IMR-90 (cell line): ENCODE results near the gene PAK5. TPM values are rescaled to one million over a fixed set of nuclear protein-coding genes. Genes with fewer than 3 reads are reported as not detected.

Experiments used
- ATAC-seq: fragments of 200-7000 bp; cut with Tn5 transposase; 2 replicates; pipeline ENCODE4 v1.9.1; 2020; ENCODE audit warnings: low read depth, mild to moderate bottlenecking, moderate library complexity
- BruUV-seq: library from RNA; stranded (reverse); fragments of 400-500 nt; replicated peaks from 2 replicates; lab custom pipeline; 2021; lab: Mats Ljungman, UMichigan
- CTCF ChIA-PET: fragments of 300-600 bp; formaldehyde crosslinking; extraction: SDS; loops from one replicate; lab custom pipeline; 2021; ENCODE audit warnings: antibody characterized with exemption; lab: Yijun Ruan, JAX
- POLR2A ChIA-PET: fragments of 300-600 bp; sonication (Branson Sonifier 250); formaldehyde crosslinking; loops from one replicate; lab custom pipeline; 2022; ENCODE audit warnings: antibody characterized with exemption; ENCODE audit not compliant: unreplicated experiment; lab: Charles Lee
- DNase-seq: peaks from one replicate; pipeline ENCODE4 v3.0.0; 2013
- H2AFZ ChIP-seq: replicated peaks from 2 replicates; pipeline ENCODE3; 2013; ENCODE audit warnings: low read length, mild to moderate bottlenecking; ENCODE audit not compliant: poor library complexity
- H2AK5ac ChIP-seq: 2 replicates; pipeline ENCODE4 v1.6.1; 2013; ENCODE audit warnings: low read depth, low read length, inconsistent platforms
- H2AK9ac ChIP-seq: replicated peaks from 2 replicates; pipeline ENCODE3; 2013; ENCODE audit warnings: mild to moderate bottlenecking, low read depth, low read length, moderate library complexity; ENCODE audit not compliant: poor library complexity
- H2BK120ac ChIP-seq: 2 replicates; pipeline ENCODE4 v1.6.1; 2013; ENCODE audit warnings: low read depth, low read length, inconsistent platforms
- H2BK15ac ChIP-seq: 3 replicates; pipeline ENCODE4 v1.6.1; 2013; ENCODE audit warnings: low read depth, low read length, inconsistent platforms
- H2BK20ac ChIP-seq: 2 replicates; pipeline ENCODE4 v1.6.1; 2013; ENCODE audit warnings: low read depth, mild to moderate bottlenecking, inconsistent platforms, low read length, moderate library complexity
- H2BK5ac ChIP-seq: 2 replicates; pipeline ENCODE4 v1.6.1; 2013; ENCODE audit warnings: mild to moderate bottlenecking, low read depth, low read length, inconsistent platforms; ENCODE audit not compliant: poor library complexity, severe bottlenecking
- H3K14ac ChIP-seq: replicated peaks from 2 replicates; pipeline ENCODE4 v1.6.1; 2013; ENCODE audit warnings: low read depth, low read length, inconsistent platforms
- H3K18ac ChIP-seq: 2 replicates; pipeline ENCODE4 v1.6.1; 2013; ENCODE audit warnings: low read depth, low read length, control low read depth
- H3K23ac ChIP-seq: 2 replicates; pipeline ENCODE4 v1.6.1; 2013; ENCODE audit warnings: low read depth, low read length, inconsistent platforms
- H3K27ac ChIP-seq: 2 replicates; pipeline ENCODE4 v1.5.1; 2013; ENCODE audit warnings: mild to moderate bottlenecking, control low read depth, low read length; ENCODE audit not compliant: insufficient read depth
- H3K27me3 ChIP-seq: 2 replicates; pipeline ENCODE4 v1.6.1; 2013; ENCODE audit warnings: low read length; ENCODE audit not compliant: control insufficient read depth, insufficient read depth
- H3K36me3 ChIP-seq: 2 replicates; pipeline ENCODE4 v1.6.1; 2013; ENCODE audit warnings: low read length, mixed read lengths; ENCODE audit not compliant: control insufficient read depth, insufficient read depth
- H3K4ac ChIP-seq: 2 replicates; pipeline ENCODE4 v1.6.1; 2013; ENCODE audit warnings: low read depth, low read length, inconsistent platforms
- H3K4me1 ChIP-seq: 2 replicates; pipeline ENCODE4 v1.6.1; 2013; ENCODE audit warnings: low read length, mixed read lengths; ENCODE audit not compliant: control insufficient read depth, insufficient read depth
- H3K4me2 ChIP-seq: 2 replicates; pipeline ENCODE4 v1.6.1; 2013; ENCODE audit warnings: low read depth, mild to moderate bottlenecking, control low read depth, low read length, moderate library complexity
- H3K4me3 ChIP-seq: 2 replicates; pipeline ENCODE4 v1.5.1; 2013; ENCODE audit warnings: low read depth, mild to moderate bottlenecking, control low read depth, low read length, moderate library complexity; ENCODE audit not compliant: insufficient read depth
- H3K56ac ChIP-seq: 2 replicates; pipeline ENCODE4 v1.6.1; 2013; ENCODE audit warnings: low read length, inconsistent platforms; ENCODE audit not compliant: insufficient read depth; ENCODE audit errors: extremely low read depth
- H3K79me1 ChIP-seq, 2 experiments: 2 replicates each; pipeline ENCODE4 v1.6.1; 2013; ENCODE audit warnings: low read length in 2 of 2, inconsistent platforms in 1 of 2, low read depth in 1 of 2
- H3K9ac ChIP-seq: 2 replicates; pipeline ENCODE4 v1.6.1; 2013; ENCODE audit warnings: low read depth, low read length, control low read depth
- H3K9me1 ChIP-seq: 2 replicates; pipeline ENCODE4 v1.6.1; 2013; ENCODE audit warnings: low read length, inconsistent platforms; ENCODE audit not compliant: insufficient read depth
- H3K9me3 ChIP-seq: 2 replicates; pipeline ENCODE4 v1.6.1; 2013; ENCODE audit warnings: low read length; ENCODE audit not compliant: control insufficient read depth, insufficient read depth
- H4K20me1 ChIP-seq: 2 replicates; pipeline ENCODE4 v1.6.1; 2013; ENCODE audit warnings: low read length, inconsistent platforms; ENCODE audit not compliant: insufficient read depth
- H4K5ac ChIP-seq: 2 replicates; pipeline ENCODE4 v1.6.1; 2013; ENCODE audit warnings: mild to moderate bottlenecking, low read depth, low read length, control low read depth
- H4K8ac ChIP-seq, 2 experiments: 2 replicates each; pipeline ENCODE4 v1.6.1; 2013; ENCODE audit warnings: low read depth in 2 of 2, low read length in 2 of 2, control low read depth in 1 of 2, inconsistent platforms in 1 of 2
- H4K91ac ChIP-seq: 2 replicates; pipeline ENCODE4 v1.6.1; 2013; ENCODE audit warnings: low read depth, low read length, inconsistent platforms; ENCODE audit not compliant: insufficient read depth
- BHLHE40 ChIP-seq: fragments of 150-350 bp; IDR thresholded peaks from 2 replicates; pipeline ENCODE4 v1.6.1; 2016; ENCODE audit warnings: mild to moderate bottlenecking, low read depth, low read length
- CEBPB ChIP-seq: IDR thresholded peaks from 2 replicates; pipeline ENCODE4 v1.6.1; 2012; ENCODE audit warnings: low read depth, low read length, improper control_type of control experiment
- FOS ChIP-seq: fragments of 150-350 bp; IDR thresholded peaks from 2 replicates; pipeline ENCODE4 v1.6.1; 2016; ENCODE audit warnings: low read depth, low read length
- MAFK ChIP-seq: IDR thresholded peaks from 2 replicates; pipeline ENCODE4 v1.6.1; 2012; ENCODE audit warnings: low read depth, low read length, improper control_type of control experiment
- MAZ ChIP-seq: IDR thresholded peaks from 2 replicates; pipeline ENCODE4 v1.6.1; 2012; ENCODE audit warnings: low read depth, mild to moderate bottlenecking, low read length, improper control_type of control experiment, moderate library complexity, borderline replicate concordance
- MXI1 ChIP-seq: IDR thresholded peaks from 2 replicates; pipeline ENCODE4 v1.6.1; 2012; ENCODE audit warnings: low read depth, mild to moderate bottlenecking, low read length, moderate library complexity, borderline replicate concordance
- NFE2L2 ChIP-seq: fragments of 150-350 bp; IDR thresholded peaks from 2 replicates; pipeline ENCODE4 v1.6.1; 2016; ENCODE audit warnings: low read depth, mild to moderate bottlenecking, low read length
- POLR2A ChIP-seq: IDR thresholded peaks from 2 replicates; pipeline ENCODE4 v1.6.1; 2012; ENCODE audit warnings: mild to moderate bottlenecking, low read depth, low read length
- RAD21 ChIP-seq: IDR thresholded peaks from 2 replicates; pipeline ENCODE4 v1.6.1; 2012; ENCODE audit warnings: low read length, improper control_type of control experiment
- RCOR1 ChIP-seq: IDR thresholded peaks from 2 replicates; pipeline ENCODE4 v1.6.1; 2012; ENCODE audit warnings: mild to moderate bottlenecking, low read length, improper control_type of control experiment; ENCODE audit not compliant: insufficient replicate concordance
- RFX5 ChIP-seq: IDR thresholded peaks from 2 replicates; pipeline ENCODE4 v1.8.0; 2012; ENCODE audit warnings: low read depth, mild to moderate bottlenecking, low read length, moderate library complexity
- SMC3 ChIP-seq: fragments of 150-350 bp; IDR thresholded peaks from 2 replicates; pipeline ENCODE4 v1.6.1; 2016; ENCODE audit warnings: low read depth, mild to moderate bottlenecking, antibody characterized with exemption, low read length, moderate library complexity
- WGBS, 2 experiments: methylation state at CpG; one replicate each; pipeline versions ENCODE4 v1.1.5 to v1.1.7; 2013; ENCODE audit warnings: missing lambda C conversion rate in 2 of 2; ENCODE audit not compliant: insufficient read length in 1 of 2; ENCODE audit errors: extremely low coverage in 2 of 2; 5-methylcytosine and 5-hydroxymethylcytosine counted together
- dilution Hi-C: fragments of 300-500 bp; cut with HindIII; formaldehyde crosslinking; loops from one replicate; pipeline ENCODE4 v1.14.3; 2018; ENCODE audit warnings: low sequenced_read_pairs; ENCODE audit not compliant: unreplicated experiment
- in situ Hi-C: fragments of 300-500 bp; cut with MboI; formaldehyde crosslinking; loops from 3 replicates; pipeline ENCODE4 v1.14.3; 2019; ENCODE audit warnings: low sequenced_read_pairs, inconsistent platforms, mixed read lengths
- intact Hi-C: fragments of 100-400 bp; cut with micrococcal nuclease; formaldehyde crosslinking; loops from 2 replicates; pipeline ENCODE4 v1.10.0; 2022
- polyA plus RNA-seq, 3 experiments: library from polyadenylated mRNA; depleted of rRNA; stranded (reverse); fragments of >200 nt; gene quantifications; 2 replicates each; pipeline ENCODE4 v1.2.3, GENCODE V29; 2012; ENCODE audit warnings: low replicate concordance in 1 of 3
- total RNA-seq: library from RNA; depleted of rRNA; stranded (reverse); fragments of >200 nt; gene quantifications from 2 replicates; pipeline ENCODE4 v1.2.3, GENCODE V29; 2012
- TF ChIP-seq, protein P1 (sequence below): conservative IDR thresholded peaks from 2 replicates; pipeline ENCODE4 v1.5.1; 2012; ENCODE audit warnings: mild to moderate bottlenecking, low read depth, low read length, improper control_type of control experiment
- TF ChIP-seq, protein P2 (sequence below): fragments of 150-350 bp; IDR thresholded peaks from 2 replicates; pipeline ENCODE4 v1.6.1; 2016; ENCODE audit warnings: low read depth, mild to moderate bottlenecking, low read length, moderate library complexity, borderline replicate concordance

PAK5 gene
- total and polyA plus RNA-seq, 2 of the 4 experiments (the other 2 are of a cell fraction) = not detected

DNA sequence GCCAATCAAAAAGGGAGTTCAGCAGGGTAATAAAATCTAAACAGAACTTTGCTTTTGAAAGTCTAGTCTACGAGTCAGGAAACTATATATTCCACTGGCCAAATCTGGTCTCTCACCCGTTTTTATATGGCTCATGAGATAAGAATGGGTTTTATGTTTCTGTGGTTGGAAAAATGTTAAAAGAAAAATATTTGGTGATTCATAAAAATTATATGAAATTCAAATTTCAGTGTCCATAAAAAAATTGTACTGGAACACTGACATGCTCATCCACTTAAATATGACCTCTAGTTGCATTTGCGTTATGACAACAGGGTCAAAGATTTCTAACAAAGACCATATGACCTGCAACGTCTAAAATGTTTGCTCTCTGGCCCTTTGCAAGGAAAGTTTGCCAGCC, 346.8 kb downstream of the PAK5 start:
- Histone ChIP-seq H3K27me3 (no peaks in the 10 kb centered on the region), H3K36me3 (no peaks in the 10 kb centered on the region), H4K20me1 (no peaks in the 10 kb centered on the region), H3K27ac (no peak overlapping the region), H3K56ac (no peak overlapping the region), H3K9ac (no peak overlapping the region), H3K4me3 (no peak overlapping the region), H3K9me3 (no peaks in the 10 kb centered on the region), H2AFZ (no peak overlapping the region), H4K8ac (no peak overlapping the region), H3K18ac (no peak overlapping the region), H2BK5ac (no peak overlapping the region), H3K4ac (no peak overlapping the region), H3K9me1 (no peaks in the 10 kb centered on the region), H3K14ac (no peak overlapping the region), H3K4me2 (no peak overlapping the region), H3K23ac (no peak overlapping the region), H3K79me1 (no peaks in the 10 kb centered on the region), H2AK9ac (no peak overlapping the region), H4K5ac (no peak overlapping the region), H2BK15ac (no peak overlapping the region), H4K91ac (no peak overlapping the region), H2BK120ac (no peak overlapping the region), H2BK20ac (no peak overlapping the region), H3K4me1 (no peaks in the 10 kb centered on the region), H2AK5ac (no peak overlapping the region)
- 0 out of 2 replicates have a peak, but pooled peaks have one; percentile 27 for ATAC-seq
- ChIA-PET CTCF (no interaction called here), POLR2A (no interaction called here)
- in situ Hi-C loops (no loop called here), dilution Hi-C loops (no loop called here), intact Hi-C loops (no loop called here)
- BruUV-seq = no TSS peak
- whole genome bisulfite sequencing, 2 experiments = no CpG with 5 or more reads among the region's 4 CpGs
- TF ChIP-seq FOS = no peak
- TF ChIP-seq BHLHE40 = no peak
- TF ChIP-seq RAD21 = no peak
- TF ChIP-seq, protein P1, sequence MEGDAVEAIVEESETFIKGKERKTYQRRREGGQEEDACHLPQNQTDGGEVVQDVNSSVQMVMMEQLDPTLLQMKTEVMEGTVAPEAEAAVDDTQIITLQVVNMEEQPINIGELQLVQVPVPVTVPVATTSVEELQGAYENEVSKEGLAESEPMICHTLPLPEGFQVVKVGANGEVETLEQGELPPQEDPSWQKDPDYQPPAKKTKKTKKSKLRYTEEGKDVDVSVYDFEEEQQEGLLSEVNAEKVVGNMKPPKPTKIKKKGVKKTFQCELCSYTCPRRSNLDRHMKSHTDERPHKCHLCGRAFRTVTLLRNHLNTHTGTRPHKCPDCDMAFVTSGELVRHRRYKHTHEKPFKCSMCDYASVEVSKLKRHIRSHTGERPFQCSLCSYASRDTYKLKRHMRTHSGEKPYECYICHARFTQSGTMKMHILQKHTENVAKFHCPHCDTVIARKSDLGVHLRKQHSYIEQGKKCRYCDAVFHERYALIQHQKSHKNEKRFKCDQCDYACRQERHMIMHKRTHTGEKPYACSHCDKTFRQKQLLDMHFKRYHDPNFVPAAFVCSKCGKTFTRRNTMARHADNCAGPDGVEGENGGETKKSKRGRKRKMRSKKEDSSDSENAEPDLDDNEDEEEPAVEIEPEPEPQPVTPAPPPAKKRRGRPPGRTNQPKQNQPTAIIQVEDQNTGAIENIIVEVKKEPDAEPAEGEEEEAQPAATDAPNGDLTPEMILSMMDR = no peak
- TF ChIP-seq SMC3 = no peak
- TF ChIP-seq, protein P2, sequence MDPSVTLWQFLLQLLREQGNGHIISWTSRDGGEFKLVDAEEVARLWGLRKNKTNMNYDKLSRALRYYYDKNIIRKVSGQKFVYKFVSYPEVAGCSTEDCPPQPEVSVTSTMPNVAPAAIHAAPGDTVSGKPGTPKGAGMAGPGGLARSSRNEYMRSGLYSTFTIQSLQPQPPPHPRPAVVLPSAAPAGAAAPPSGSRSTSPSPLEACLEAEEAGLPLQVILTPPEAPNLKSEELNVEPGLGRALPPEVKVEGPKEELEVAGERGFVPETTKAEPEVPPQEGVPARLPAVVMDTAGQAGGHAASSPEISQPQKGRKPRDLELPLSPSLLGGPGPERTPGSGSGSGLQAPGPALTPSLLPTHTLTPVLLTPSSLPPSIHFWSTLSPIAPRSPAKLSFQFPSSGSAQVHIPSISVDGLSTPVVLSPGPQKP = no peak
- no peak for TF ChIP-seq RCOR1
- no peak for TF ChIP-seq MAZ
- TF ChIP-seq RFX5 = no peak
- no peak for TF ChIP-seq POLR2A
- TF ChIP-seq CEBPB = no peak
- TF ChIP-seq NFE2L2 = no peak
- no peak for TF ChIP-seq MAFK
- no peak for TF ChIP-seq MXI1
- DNase-seq = peak; percentile 34
